Trophoblast cell (in vitro differentiated cells and primary cell): ENCODE results near the gene TMEFF1.
A peak's percentile ranks its signal among the peaks of the same experiment; 100 is the strongest.

Experiments
- DNase-seq, 2 donors: peaks; one replicate each; pipeline ENCODE4 v3.0.0-alpha.2; 2016
- H2AFZ ChIP-seq: 2 replicates; pipeline ENCODE4 v1.6.1; 2013; ENCODE audit warnings: low read length, moderate library complexity, mild to moderate bottlenecking; ENCODE audit not compliant: insufficient read depth, poor library complexity
- H2AK5ac ChIP-seq: 2 replicates; pipeline ENCODE4 v1.6.1; 2013; ENCODE audit warnings: mild to moderate bottlenecking, low read length
- H2BK120ac ChIP-seq: 2 replicates; pipeline ENCODE4 v1.6.1; 2013; ENCODE audit warnings: low read length, mild to moderate bottlenecking, moderate library complexity; ENCODE audit not compliant: insufficient read depth, poor library complexity
- H2BK12ac ChIP-seq: 2 replicates; pipeline ENCODE4 v1.6.1; 2013; ENCODE audit warnings: mild to moderate bottlenecking, low read length, moderate library complexity
- H2BK5ac ChIP-seq: 2 replicates; pipeline ENCODE4 v1.6.1; 2013; ENCODE audit warnings: low read length, low read depth, moderate library complexity, mild to moderate bottlenecking; ENCODE audit not compliant: poor library complexity
- H3K14ac ChIP-seq: 2 replicates; pipeline ENCODE4 v1.6.1; 2013; ENCODE audit warnings: mild to moderate bottlenecking, low read length
- H3K18ac ChIP-seq: 2 replicates; pipeline ENCODE4 v1.6.1; 2013; ENCODE audit warnings: mild to moderate bottlenecking, low read length
- H3K23ac ChIP-seq: 2 replicates; pipeline ENCODE4 v1.6.1; 2013; ENCODE audit warnings: low read length
- H3K27ac ChIP-seq: 2 replicates; pipeline ENCODE4 v1.5.1; 2013; ENCODE audit warnings: low read depth, mild to moderate bottlenecking, inconsistent platforms, low read length, moderate library complexity
- H3K27me3 ChIP-seq: 2 replicates; pipeline ENCODE4 v1.6.1; 2013; ENCODE audit warnings: inconsistent platforms, mild to moderate bottlenecking, low read length, moderate library complexity; ENCODE audit not compliant: insufficient read depth
- H3K36me3 ChIP-seq, 2 experiments: 1 replicate in 1 of 2; 2 replicates in 1 of 2; pipeline ENCODE4 v1.6.1; 2013; ENCODE audit warnings: low read length in 2 of 2, mild to moderate bottlenecking in 2 of 2, moderate library complexity in 1 of 2; ENCODE audit not compliant: insufficient read depth in 2 of 2, control insufficient read depth in 1 of 2
- H3K4ac ChIP-seq: 2 replicates; pipeline ENCODE4 v1.6.1; 2013; ENCODE audit warnings: low read depth, mild to moderate bottlenecking, low read length, moderate library complexity
- H3K4me1 ChIP-seq, 2 experiments: 1 replicate in 1 of 2; 2 replicates in 1 of 2; pipeline ENCODE4 v1.6.1; 2013; ENCODE audit warnings: low read length in 2 of 2, mild to moderate bottlenecking in 2 of 2, moderate library complexity in 1 of 2; ENCODE audit not compliant: insufficient read depth in 2 of 2, control insufficient read depth in 1 of 2
- H3K4me2 ChIP-seq: 2 replicates; pipeline ENCODE4 v1.6.1; 2013; ENCODE audit warnings: inconsistent platforms, mild to moderate bottlenecking, low read length, moderate library complexity
- H3K4me3 ChIP-seq: 2 replicates; pipeline ENCODE4 v1.5.1; 2013; ENCODE audit warnings: mild to moderate bottlenecking, low read depth, low read length, inconsistent platforms
- H3K79me1 ChIP-seq: one replicate; pipeline ENCODE4 v1.6.1; 2013; ENCODE audit warnings: low read length
- H3K79me2 ChIP-seq: 2 replicates; pipeline ENCODE4 v1.6.1; 2013; ENCODE audit warnings: low read length, mild to moderate bottlenecking; ENCODE audit not compliant: control insufficient read depth, insufficient read depth, poor library complexity
- H3K9ac ChIP-seq: 2 replicates; pipeline ENCODE4 v1.6.1; 2013; ENCODE audit warnings: mild to moderate bottlenecking, low read length
- H3K9me3 ChIP-seq: 2 replicates; pipeline ENCODE4 v1.6.1; 2013; ENCODE audit warnings: low read depth, mild to moderate bottlenecking, control low read depth, inconsistent platforms, low read length; ENCODE audit not compliant: insufficient read depth
- H4K12ac ChIP-seq: 2 replicates; pipeline ENCODE4 v1.6.1; 2013; ENCODE audit warnings: low read depth, mild to moderate bottlenecking, low read length, moderate library complexity
- H4K8ac ChIP-seq: 2 replicates; pipeline ENCODE4 v1.6.1; 2013; ENCODE audit warnings: low read depth, mild to moderate bottlenecking, low read length, moderate library complexity
- H4K91ac ChIP-seq: one replicate; pipeline ENCODE4 v1.6.1; 2013; ENCODE audit warnings: low read depth, mild to moderate bottlenecking, low read length, moderate library complexity
- WGBS: extraction: QIAGEN DNeasy Blood & Tissue Kit; methylation state at CpG from one replicate; pipeline ENCODE4 v1.1.7; 2013; ENCODE audit warnings: missing lambda C conversion rate; ENCODE audit not compliant: insufficient read length, insufficient coverage; ENCODE audit errors: extremely low coverage; 5-methylcytosine and 5-hydroxymethylcytosine counted together

The TMEFF1 gene

DNA sequence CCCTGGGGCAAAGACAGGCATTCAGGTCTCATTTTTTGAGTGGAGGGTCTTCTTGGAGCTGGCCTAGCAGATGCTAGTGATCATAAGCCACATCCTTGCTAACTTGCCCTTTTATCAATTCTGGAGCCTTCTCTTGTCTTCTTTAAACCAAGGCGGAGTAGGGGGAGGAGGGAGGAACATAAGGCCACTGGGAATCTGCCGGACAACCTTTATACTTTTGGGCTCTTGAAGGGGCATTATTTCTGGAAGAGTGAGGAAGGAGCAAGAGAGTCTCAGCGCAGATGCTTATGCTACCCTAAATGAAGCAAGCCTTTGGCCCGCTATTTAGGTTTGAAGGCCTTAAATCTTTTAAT lies 2.0 kb downstream of the TMEFF1 start:
- Histone ChIP-seq H4K91ac (no peak overlapping the region), H3K36me3 (no peaks in the 10 kb centered on the region), H3K18ac (no peak overlapping the region), H4K8ac (no peak overlapping the region), H3K4me1 (peaks cover 3 to 9% of the 10 kb centered on the region in 2 experiments), H2BK120ac (no peak overlapping the region), H2AFZ (no peak overlapping the region), H3K27ac (no peak overlapping the region), H3K4me2 (peak overlapping the region; percentile 94), H3K9me3 (no peaks in the 10 kb centered on the region), H3K23ac (no peak overlapping the region), H2AK5ac (no peak overlapping the region), H4K12ac (no peak overlapping the region), H3K27me3 (no peaks in the 10 kb centered on the region), H3K9ac (no peak overlapping the region), H2BK12ac (no peak overlapping the region), H3K14ac (no peak overlapping the region), H3K79me1 (peaks cover 8% of the 10 kb centered on the region), H3K4ac (peak overlapping the region; percentile 97), H3K4me3 (no peak overlapping the region), H2BK5ac (no peak overlapping the region), H3K79me2 (peaks cover 14% of the 10 kb centered on the region)
- no CpG with 5 or more reads among the region's 4 CpGs for WGBS
- no peak for DNase-seq

- H3K36me3 ChIP-seq = no peaks in the 10 kb centered on the region
- H3K79me2 ChIP-seq = peaks cover 14% of the 10 kb centered on the region
- H3K9me3 ChIP-seq = no peaks in the 10 kb centered on the region
- H4K91ac ChIP-seq = no peak overlapping the region
- H3K23ac ChIP-seq = no peak overlapping the region
- H2BK120ac ChIP-seq = no peak overlapping the region
- no peak overlapping the region for H3K4ac ChIP-seq
- H2BK12ac ChIP-seq = no peak overlapping the region
- H3K14ac ChIP-seq = no peak overlapping the region
- H3K9ac ChIP-seq = no peak overlapping the region
- H2AFZ ChIP-seq = no peak overlapping the region
- H4K8ac ChIP-seq = no peak overlapping the region
- peaks cover 3 to 9% of the 10 kb centered on the region in 2 experiments for H3K4me1 ChIP-seq
- no peak overlapping the region for H3K18ac ChIP-seq
- H3K27me3 ChIP-seq = no peaks in the 10 kb centered on the region
- H3K4me2 ChIP-seq = no peak overlapping the region
- no peak overlapping the region for H2AK5ac ChIP-seq
- no CpG with 5 or more reads among the region's 4 CpGs for WGBS
- H4K12ac ChIP-seq = no peak overlapping the region
- no peak overlapping the region for H2BK5ac ChIP-seq
- no peak overlapping the region for H3K27ac ChIP-seq
- no peak overlapping the region for H3K4me3 ChIP-seq
- DNase-seq = no peak
- H3K79me1 ChIP-seq = peaks cover 8% of the 10 kb centered on the region
Observed at GRCh38 chr9:100477241-100477640, 4.3 kb downstream of the TMEFF1 start.

DNA sequence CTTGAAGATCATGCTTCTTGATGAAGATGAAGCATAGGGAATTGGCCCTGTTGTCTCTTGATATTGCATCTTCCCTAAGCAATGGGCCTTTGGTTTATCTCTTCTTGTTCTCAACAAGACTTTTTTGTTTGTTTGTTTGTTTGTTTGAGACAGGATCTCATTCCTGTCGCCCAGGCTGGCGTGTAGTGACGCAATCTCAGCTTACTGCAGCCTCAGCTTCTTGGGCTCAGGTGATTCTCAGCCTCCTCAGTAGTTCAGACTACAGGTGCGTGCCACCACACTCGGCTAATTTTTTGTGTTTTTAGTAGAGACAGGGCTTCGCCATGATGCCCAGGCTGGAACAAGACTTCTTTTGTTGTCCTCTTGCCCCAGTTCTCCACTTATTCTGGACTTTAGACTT lies 5.2 kb downstream of the TMEFF1 start:
- H3K23ac ChIP-seq = no peak overlapping the region
- H3K4me2 ChIP-seq = no peak overlapping the region
- H3K79me2 ChIP-seq = peaks cover 11% of the 10 kb centered on the region
- no peak overlapping the region for H3K9ac ChIP-seq
- no peak overlapping the region for H4K12ac ChIP-seq
- DNase-seq = peak in 1 of 2 donors; percentile 16
- H2AFZ ChIP-seq = no peak overlapping the region
- H3K79me1 ChIP-seq = peaks cover 7% of the 10 kb centered on the region
- no peak overlapping the region for H3K18ac ChIP-seq
- H2BK120ac ChIP-seq = no peak overlapping the region
- H3K27ac ChIP-seq = no peak overlapping the region
- no peak overlapping the region for H2AK5ac ChIP-seq
- no peak overlapping the region for H2BK12ac ChIP-seq
- H3K4ac ChIP-seq = no peak overlapping the region
- peaks cover 3 to 7% of the 10 kb centered on the region in 2 experiments for H3K4me1 ChIP-seq
- H4K91ac ChIP-seq = no peak overlapping the region
- H3K27me3 ChIP-seq = no peaks in the 10 kb centered on the region
- WGBS = no CpG with 5 or more reads among the region's 6 CpGs
- no peak overlapping the region for H3K4me3 ChIP-seq
- no peak overlapping the region for H2BK5ac ChIP-seq
- H3K36me3 ChIP-seq = no peaks in the 10 kb centered on the region
- no peak overlapping the region for H3K14ac ChIP-seq
- H3K9me3 ChIP-seq = no peaks in the 10 kb centered on the region
- H4K8ac ChIP-seq = no peak overlapping the region

DNA sequence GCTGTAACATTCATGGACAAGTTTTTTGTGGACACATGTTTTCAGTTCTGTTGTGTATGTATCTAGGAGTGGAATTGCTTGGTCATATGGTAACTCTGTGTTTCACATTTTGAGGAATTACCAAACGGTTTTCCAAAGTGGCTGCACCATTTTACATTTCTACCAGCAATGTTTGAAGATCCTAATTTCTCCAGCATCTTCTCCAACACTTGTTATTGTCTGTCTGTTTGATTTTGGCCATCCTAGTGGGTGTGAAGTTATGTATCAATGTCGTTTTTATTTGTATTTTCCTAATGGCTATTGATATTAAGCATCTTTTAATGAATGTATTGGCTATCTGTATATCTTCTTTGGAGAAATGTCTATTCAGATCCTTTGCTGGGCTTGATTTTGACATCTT lies 6.9 kb downstream of the TMEFF1 start:
- H3K4me2 ChIP-seq = no peak overlapping the region
- no peak overlapping the region for H2BK120ac ChIP-seq
- no peaks in the 10 kb centered on the region for H3K79me1 ChIP-seq
- no peak overlapping the region for H2AK5ac ChIP-seq
- H3K4me1 ChIP-seq = peaks cover 0 to 2% of the 10 kb centered on the region in 2 experiments
- H3K79me2 ChIP-seq = no peaks in the 10 kb centered on the region
- H3K4me3 ChIP-seq = no peak overlapping the region
- no peak overlapping the region for H4K12ac ChIP-seq
- H4K91ac ChIP-seq = no peak overlapping the region
- WGBS = no CpG with 5 or more reads among the region's 2 CpGs
- H3K9ac ChIP-seq = no peak overlapping the region
- H2BK12ac ChIP-seq = no peak overlapping the region
- DNase-seq = no peak
- H2AFZ ChIP-seq = no peak overlapping the region
- no peak overlapping the region for H3K18ac ChIP-seq
- no peak overlapping the region for H3K14ac ChIP-seq
- H4K8ac ChIP-seq = no peak overlapping the region
- no peak overlapping the region for H3K23ac ChIP-seq
- H3K27ac ChIP-seq = no peak overlapping the region
- H3K9me3 ChIP-seq = no peaks in the 10 kb centered on the region
- H3K4ac ChIP-seq = no peak overlapping the region
- H3K36me3 ChIP-seq = no peaks in the 10 kb centered on the region
- no peak overlapping the region for H2BK5ac ChIP-seq
- no peaks in the 10 kb centered on the region for H3K27me3 ChIP-seq
